GM12878 (cell line): Measurements from ENCODE around the gene ABCA2.

Experiments used
- ASH2L ChIP-seq: fragments of 300-600, 200-600 bp; sonication (generic); IDR thresholded peaks from 2 replicates; pipeline ENCODE4 v1.6.1; 2017; ENCODE audit warnings: low read depth, mild to moderate bottlenecking, borderline replicate concordance
- CHD4 ChIP-seq: fragments of 200-600 bp; sonication (generic); IDR thresholded peaks from 2 replicates; pipeline ENCODE4 v1.6.1; 2016; ENCODE audit warnings: mild to moderate bottlenecking
- NR2F1 ChIP-seq: fragments of 450-650 bp; conservative IDR thresholded peaks from 2 replicates; pipeline ENCODE4 v1.6.1; 2017; ENCODE audit warnings: mild to moderate bottlenecking
- TCF7 ChIP-seq: IDR thresholded peaks from 2 replicates; pipeline ENCODE4 v1.6.1; 2014; ENCODE audit warnings: antibody characterized with exemption, borderline replicate concordance
- YY1 ChIP-seq: IDR thresholded peaks from 2 replicates; pipeline ENCODE4 v1.6.1; 2011; ENCODE audit warnings: low read depth, mild to moderate bottlenecking, low read length
- ZSCAN29 ChIP-seq: fragments of 450-650 bp; IDR thresholded peaks from 2 replicates; pipeline ENCODE4 v1.6.1; 2017; ENCODE audit warnings: mild to moderate bottlenecking, moderate library complexity

DNA sequence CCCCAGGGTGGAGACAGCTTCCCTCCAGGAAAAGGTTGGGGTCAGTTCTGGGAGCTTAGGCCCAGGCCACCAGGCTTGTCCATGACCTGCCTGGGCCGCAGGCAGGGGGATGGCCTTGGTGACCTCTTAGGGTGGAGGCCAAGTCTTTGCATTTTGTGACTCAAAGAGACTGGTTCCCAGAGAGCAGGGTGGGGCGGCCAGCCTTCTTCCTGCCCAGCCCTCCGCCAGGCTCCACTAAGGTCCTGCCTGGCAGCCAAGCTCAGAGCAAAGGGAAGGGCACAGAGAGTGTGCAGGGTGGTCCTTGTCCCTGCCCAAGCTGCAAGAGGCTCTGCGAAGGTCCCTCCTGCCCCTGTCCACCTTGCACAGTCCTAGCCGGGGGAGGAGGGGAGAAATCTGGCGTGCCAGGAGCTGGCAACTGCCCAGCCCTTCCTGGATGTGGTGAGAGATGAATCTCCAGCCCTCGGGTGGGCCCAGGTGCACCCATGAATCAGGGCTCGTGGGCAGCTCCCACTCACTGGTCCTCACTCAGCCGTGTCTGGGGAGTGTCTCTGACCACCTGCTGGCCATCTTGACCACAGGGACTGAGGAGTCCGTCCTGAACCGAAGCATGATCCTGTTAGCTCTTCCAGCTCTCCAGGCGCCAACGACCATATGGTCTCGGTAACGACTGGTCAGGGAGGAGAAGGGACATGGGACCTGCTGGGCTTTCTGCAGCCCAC lies 53.1 kb downstream of the ABCA2 start:
- TF ChIP-seq TCF7 (no peak), NR2F1 (no peak), CHD4 (no peak), ZSCAN29 (no peak), ASH2L (no peak), YY1 (no peak)
